HG03095 (cell line): ENCODE data around the gene RHOBTB1.

Source experiments
- ATAC-seq: cut with Tn5 transposase; IDR thresholded peaks from one replicate; pipeline ENCODE4 v1.9.1; 2021; ENCODE audit warnings: moderate library complexity; ENCODE audit not compliant: unreplicated experiment

The RHOBTB1 gene

DNA sequence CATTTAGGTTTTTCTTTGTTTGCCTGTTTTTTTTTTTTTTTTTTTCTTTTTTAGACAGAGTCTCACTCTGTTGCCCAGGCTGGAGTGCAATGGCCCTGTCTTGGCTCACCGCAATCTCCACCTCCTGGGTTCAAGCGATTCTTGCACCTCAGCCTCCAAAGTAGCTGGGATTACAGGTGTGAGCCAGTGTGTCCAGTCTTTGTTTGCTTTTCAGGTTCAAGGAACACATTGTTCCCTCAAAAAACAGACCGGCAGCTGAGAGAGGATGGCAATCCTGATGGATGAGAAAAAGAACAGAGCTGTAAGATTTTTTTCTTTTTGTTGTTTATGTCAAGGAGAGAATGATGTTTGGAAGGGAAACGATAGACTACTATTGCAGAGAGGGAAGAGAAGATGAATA is 23.3 kb upstream of the RHOBTB1 start:
- no peak for ATAC-seq

DNA sequence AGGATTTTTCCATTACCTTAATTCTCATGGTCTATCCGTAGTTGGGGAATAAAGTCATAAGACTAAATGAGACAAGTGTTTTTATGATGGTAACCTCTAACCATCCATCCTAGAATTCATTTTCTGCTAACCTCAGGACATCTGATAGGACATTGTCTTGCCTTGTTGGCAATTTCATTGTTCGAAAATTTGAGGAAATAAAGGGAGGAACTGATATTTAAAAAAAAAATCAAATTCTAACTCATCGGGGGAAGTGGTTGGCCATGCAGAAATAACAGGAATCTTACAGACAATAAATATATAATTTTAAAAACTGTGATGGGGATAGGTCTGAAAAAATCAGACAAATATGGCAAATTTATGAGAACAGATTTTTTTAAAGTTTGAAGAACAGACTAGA is 21.7 kb upstream of the RHOBTB1 start:
- ATAC-seq = no peak

DNA sequence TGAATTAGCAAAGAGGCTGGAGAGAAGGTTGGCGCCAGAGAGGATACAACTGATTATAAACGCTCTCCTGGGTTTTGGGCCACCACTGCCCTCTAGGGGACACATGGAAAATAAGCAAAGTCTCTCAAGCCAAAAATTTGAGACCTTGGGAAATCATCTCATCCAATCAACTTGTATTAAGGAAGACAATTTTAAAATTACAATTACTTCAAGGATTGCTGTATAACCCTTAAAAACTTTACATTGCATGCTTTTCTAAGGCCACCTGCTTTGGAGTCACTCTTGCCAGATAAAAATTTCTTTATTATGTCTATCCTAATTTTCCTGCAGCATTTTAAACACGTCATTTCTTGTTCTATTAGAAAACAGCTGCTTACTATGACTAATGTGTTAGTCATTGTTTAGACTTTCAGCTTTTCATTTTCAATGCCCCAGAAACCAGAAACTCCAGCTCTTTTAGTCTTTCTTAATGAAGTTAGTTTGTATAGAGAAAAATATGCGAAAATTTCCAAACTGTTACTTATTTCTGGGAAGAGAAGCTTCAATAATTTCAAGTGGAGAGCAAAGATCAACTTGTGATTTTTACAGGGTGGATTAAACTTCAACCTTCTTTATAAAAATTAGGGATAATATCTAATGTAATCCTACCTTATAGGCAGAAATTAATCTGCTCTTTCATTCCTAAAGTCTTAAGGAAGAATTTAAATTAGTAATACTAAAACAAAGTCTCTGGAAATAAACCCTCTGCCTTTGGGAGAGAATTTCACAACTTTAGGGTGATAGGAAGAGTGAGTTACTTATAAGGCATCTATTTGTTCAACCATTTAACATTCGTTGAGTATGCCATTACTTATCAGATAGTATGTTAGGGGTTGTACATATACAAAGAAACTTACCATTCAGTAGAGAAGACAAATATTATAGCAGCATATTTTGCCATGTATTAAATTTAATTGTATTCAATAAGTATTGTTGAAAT is 20.6 kb upstream of the RHOBTB1 start:
- no peak for ATAC-seq

DNA sequence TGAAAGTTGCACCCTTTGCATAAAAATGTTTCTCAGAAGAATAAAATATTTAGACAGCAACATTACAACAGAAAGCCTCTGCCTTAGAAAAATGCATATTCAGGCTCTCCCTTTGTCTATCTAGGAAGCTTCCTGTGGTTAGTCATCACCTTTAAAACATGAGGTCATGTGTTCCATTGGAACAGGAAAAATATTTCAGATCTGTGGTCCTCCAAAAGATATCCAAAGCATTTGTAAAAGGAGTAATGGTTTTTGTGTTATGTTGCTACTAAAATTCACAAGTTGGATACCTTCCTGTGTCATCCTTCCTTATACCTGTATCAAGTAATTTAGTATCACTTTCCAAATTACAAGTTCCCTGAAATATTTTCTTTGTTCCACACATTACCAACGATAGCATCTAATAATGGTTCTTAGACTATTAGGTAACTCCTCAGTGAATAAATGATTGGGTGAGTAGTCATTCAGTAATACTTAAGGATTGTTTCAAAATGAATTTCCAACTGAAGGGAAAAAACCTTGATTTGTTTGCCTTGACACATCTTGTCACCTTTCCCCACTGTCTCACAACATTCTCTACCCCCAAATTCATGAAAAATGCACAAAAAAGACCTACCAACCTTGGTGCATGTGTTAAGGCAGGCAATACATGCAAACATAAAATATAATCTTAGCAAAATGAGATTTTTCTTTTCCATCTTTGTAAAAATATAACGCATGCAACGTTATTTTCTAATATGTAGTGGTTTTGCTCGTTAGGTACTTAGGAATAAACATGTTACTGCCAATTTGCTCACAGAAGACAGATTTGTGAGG is 19.7 kb upstream of the RHOBTB1 start:
- ATAC-seq = no peak

DNA sequence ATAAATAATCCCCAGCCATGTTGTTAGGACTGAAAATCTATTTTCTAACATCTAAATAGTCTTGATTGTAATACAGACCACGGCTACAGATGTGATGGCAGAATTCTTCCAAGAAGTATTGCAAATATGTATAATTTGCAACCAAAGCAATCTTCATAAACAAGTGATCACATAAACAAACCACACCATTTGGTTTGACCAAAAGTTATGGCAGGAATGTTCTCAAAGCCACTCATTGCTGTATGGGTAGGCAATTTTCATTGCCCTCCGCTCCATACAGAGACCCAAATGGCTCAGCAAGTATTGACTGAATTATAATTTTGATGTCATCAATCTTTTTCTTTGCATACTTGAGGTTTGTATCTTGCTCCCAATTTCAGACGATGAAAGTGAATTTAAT is 19.0 kb upstream of the RHOBTB1 start:
- ATAC-seq = no peak

DNA sequence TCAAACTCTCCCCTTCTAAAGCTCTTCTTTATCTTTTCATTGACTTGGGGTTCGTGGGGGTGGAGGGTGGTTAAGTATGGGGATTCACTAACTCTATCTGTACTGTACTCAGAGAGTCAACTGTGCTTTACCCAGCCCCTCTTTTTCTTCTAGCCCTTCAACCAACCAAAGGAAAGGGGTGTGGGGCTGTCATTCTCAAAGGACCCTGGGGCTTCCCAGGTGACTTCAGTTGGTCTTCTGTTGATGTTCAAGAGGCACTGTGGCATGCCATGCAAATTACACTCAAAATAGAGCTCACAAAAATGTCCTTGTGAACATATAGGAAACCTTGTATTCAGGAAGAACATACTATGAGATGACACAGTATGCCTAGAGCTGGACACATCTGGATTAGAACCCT is 16.9 kb upstream of the RHOBTB1 start:
- no peak for ATAC-seq

DNA sequence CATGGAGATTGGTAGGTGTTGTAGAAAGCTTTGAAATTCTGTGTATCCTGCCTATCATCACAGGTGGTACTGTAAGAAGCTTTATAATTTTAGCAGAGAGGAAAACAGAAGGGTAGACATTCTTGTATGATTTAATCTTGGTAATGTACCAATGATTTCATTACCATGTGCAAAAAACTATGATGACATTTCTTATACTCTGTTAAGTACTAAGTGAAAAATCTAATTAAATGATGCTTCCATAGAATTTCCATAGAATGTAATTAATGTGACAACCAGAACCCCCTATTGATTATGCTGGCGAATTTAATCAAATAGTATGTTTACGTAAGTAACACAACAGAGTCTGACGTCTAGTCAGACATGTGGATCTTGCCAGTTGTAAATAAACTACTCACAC is 16.0 kb upstream of the RHOBTB1 start:
- ATAC-seq = no peak

DNA sequence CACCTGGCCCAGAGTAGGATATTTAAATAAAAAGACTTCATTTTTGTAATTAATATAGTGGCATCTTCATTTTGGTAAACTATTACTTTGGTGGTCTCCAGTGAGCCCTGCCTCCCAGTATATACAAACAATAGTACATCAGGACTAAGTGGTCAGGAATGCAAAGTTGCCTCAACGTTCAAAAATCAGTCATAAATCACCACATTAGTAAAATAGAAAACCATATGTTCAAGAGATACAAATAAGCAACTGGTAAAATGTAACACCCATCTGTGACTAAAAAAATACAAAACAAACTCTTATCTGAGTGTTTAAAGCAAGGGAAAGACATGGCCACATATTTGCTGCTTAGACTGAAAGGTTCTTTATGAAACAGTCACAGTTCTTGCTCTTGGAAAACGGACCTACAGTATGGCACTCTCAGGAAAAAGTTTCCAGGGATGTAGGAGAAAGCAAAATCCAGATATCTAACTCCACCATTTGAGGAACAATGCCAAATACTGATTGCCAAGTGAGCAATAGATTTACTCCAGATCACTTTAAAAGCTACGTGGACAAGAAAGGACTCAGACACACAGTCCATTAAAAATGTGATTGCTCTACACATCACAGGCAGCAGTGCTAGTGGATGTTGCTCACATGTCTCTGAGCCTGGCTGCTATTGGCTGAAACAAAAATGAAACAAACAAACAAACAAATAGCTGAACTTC is 15.1 kb upstream of the RHOBTB1 start:
- no peak for ATAC-seq

DNA sequence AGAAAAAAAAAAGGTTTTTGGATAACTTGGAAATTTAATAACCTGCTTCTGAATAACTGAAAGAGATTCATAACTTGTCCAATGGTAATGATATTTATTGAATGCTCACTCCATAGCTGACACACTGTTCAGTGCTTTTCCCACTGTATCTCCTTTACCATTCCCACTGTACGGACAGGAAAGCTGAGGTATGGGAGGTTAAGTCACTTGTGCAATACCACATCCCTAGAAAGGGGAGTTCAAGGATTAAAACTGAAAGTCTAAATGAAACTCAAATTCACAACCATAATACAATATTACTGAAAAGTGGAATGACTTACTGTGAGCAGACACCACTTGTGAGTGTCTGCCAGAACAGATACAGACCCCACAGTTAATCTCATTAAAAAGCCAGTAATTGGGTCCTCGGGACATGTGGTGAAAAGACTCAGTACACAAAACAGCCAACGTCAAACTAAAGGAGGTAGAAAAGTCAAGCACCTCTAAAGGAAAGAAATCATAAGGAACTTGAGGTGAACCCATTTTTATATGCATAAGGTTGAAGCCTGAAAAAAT is 13.8 kb upstream of the RHOBTB1 start:
- ATAC-seq = no peak

DNA sequence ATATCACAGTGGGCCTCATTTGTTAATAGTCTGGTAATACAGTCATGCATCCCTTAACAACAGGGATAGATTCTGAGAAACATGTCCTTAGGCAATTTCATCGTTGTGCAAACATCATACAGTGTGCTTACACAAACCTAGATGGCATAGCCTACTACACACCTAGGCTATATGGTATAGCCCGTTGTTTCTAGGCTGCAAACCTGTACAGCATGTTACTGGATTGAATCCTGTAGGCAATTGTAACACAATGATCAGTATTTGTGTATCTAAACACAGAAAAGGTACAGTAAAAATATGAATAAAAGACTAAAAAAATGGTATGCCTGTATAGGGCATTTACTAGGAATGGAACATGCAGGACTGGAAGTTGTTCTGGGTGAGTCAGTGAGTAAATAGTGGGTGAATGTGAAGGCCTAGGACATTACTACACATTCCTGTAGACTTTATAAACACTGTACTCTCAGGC is 12.0 kb upstream of the RHOBTB1 start:
- no peak for ATAC-seq

DNA sequence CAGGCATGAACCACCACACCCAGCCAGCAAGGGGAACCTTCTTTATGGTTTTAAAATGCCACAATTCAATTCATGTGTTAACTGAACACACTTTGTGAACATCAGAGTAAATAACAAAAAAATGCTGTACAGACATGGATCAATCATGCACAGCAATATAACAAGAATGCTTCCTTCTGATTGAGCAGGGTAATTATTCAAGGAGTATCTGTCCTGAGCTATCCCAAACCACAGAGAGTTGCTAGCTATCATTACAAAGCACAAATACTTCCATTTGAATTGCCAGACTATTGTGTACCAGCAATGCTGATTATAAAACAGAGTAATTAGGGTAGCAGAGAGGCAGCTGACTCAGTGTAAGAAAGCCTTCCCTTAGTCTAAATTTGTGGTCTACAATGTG is 11.3 kb upstream of the RHOBTB1 start:
- no peak for ATAC-seq

DNA sequence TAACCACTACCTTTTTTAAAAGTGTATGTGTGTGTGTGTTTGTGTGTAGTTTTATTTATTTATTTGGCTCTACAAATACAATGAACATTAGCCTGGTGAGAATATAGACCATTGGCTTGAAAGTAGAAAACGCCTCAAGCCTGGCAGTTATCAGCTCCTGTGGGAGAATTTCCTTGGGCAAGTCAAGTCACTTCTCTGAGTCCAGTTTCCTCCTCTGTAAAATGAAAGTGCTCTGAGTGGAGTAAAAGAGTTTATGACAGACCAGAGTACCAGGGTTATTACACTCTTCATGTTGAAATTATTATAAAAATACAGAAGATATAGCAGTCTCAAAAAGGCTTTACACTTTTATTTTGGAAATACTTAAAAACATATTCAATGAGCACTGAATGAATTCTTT is 10.1 kb upstream of the RHOBTB1 start:
- no peak for ATAC-seq

DNA sequence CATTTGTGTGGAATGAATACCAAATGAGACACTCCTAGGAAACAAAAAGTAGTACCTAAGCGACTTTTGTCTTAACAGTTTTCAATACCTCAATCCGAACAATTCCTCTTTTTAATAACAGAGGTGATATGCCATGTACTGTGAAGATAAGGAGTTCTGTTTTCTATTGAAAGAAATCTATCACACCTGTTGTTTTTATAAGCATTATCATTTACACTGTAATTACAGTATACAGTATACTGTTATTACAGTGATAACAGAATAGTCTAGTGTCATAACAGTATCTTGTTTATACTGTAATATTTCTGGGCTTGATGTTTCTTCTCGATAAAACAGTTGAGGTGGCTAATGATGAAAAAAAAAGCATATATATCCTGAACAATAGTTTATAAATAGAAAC is 9.4 kb upstream of the RHOBTB1 start:
- no peak for ATAC-seq

DNA sequence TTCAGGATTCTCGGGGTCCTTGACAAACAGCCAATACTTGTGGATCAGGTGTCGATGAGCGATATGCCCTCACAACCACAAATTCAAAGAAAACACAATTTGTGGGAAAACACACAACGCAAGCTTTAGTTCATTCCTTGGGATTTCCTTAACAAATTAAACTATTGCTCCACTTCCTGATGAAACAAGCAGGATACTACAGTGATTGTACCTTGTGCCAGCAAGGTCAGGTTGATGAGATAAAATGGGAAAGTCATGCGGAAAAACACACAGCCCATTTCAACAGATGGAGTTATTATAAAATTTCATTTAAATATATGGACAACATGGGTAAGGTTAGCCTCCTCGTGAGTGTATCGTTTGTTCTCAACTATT is 8.8 kb upstream of the RHOBTB1 start:
- ATAC-seq = no peak

DNA sequence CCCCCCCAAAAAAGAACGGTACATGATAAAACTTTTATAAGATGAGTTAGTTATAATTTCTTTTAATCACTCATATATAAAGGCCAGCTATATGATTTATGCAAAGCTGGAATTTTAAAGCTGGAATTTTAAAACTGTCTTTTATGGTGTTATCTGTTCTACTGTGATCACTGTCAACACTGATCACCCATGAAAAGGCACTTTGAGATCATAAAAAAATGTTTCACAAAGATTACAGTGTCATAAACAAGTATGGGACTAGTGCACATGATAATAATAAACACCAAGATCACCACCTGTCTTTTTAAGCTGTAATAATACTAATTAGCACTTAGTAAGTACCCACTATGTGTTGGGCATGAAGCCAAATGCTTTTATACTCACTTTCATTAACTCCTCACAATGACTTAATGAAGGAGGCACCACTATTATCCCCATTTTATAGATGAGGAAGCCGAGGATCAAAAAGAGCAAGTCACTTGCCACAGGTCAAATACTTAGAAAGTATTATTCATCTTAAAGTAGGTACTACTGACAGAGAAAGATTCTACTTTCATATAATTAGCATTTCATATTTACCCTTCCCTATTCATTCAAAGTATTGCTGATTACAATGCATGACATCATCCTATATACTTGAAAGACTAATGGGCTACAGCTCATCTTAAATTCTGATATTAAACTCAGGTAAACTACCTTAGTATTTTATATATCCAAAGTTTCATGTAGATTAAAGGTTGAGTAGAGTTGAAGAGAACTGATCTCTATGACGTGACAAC is 8.3 kb upstream of the RHOBTB1 start:
- no peak for ATAC-seq

DNA sequence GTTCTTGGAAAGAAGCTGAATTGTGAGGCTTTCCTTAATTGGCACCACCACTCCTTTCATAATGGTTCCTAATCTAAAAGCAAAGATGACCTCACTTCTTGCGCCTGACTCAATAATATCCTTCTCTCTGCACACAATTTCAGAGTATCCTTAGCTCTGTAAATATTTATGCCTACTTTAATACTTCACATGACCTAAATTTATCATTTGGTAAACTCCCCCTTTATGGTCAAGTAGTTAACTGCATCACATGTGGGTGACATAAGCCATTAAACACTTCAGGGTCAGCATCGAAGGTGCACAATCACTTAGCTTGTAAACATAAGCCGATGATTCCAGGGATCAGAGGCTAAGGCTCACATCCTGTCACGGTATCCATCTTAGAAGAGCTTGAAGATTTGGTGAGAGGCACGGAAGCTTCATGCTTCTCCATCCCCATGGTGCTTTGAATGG is 7.3 kb upstream of the RHOBTB1 start:
- no peak for ATAC-seq

DNA sequence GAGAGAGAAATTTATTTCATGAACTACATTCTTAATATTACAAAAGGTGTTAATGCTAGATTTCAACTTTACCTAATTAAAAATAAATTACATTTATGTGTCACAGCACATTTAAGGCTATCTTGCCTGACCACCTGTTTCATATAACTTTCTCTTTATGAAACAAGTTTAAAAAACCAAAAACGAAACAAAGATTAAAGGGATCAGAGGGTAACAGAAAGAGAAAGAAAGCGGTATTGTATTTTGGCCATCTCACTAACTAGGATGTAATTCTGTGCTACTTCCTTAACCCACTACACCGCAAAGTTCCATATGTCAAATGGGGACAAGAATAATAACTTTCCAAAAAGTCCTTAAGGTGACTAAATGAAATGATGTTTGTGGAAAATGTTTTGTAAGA is 6.3 kb upstream of the RHOBTB1 start:
- no peak for ATAC-seq

DNA sequence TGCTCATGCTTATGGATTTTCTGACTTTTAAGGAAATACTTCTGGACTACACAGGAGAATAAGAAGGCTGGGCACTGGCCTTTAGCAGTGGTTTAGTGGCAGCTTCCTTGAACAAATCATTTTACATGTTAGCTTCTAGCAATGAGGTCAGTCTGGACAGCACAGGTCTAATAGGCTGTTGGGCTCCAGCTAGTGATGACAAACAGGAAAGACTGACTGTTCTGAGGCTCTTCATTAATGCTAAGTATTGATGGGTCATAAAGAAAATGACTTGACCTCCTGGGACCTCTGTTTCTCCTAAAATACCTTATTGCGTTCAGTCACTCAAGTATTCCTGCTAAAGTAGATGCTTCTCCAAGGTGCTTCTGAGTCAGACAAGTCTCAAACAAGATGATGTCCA is 4.9 kb upstream of the RHOBTB1 start:
- no peak for ATAC-seq

DNA sequence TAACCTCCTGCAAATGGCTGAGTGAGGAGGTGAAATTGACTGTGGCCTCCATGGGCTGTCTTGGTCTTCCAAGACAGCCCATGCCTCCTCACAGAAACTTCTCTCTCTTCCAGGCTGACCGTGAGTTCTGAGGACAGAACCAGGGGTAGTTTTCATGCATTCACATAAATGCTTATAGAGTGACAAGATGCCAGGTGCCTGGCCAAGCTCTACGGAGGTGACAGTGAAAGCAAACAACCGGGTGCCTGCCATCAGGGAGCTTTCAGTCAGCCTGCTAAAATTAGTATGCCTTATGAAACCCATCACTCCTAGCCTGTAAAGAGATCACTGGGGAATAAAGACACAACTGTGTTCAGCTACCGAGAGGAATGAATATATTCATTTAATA is 919 bp upstream of the RHOBTB1 start:
- no peak for ATAC-seq
